ENCODE data around the gene TNNC2. TPM values are rescaled to one million over a fixed set of nuclear protein-coding genes. Genes with fewer than 3 reads are reported as not detected.

TNNC2 gene
- total RNA-seq, 2 donors from 2014 or later, result 0.51 TPM; not detected in 1

DNA sequence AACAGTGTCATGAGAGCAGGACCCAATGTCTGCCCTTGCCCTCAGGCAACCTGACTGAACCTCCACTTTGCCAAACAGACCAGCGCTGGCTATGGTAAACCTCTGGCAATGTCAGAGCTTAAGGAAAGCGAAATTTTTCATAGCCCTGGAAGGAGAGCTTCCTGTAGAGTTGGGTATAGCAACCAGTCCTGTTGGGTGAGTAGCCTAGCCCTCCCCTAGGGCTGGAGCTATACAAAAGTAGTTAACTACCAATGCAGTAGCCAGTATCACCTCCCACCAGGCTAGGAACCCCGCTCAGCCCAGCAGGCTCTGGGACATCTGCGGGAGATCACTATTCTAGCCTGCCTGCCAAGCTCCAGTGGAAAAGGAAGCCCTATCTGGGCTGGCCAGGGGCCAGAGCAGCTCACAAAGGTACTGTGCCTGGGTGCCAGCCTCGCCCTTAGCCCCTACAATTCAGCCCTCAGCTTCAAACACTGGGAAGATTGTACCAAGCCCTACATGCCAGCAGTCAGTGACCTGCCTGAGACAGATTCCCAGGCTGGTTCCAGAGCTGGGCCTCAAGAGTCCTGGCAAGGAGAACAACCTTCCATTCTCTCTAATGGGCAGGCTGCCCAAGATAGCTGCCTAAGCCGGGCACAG lies 43.3 kb downstream of the TNNC2 start:
- 74 to 93% methylated on average over 5 to 6 of the region's 6 CpGs for WGBS, 2 experiments (ENCODE audit: insufficient coverage in 1 of 2, insufficient read length in 1 of 2)
- no peak overlapping the region for H3K9ac ChIP-seq (ENCODE audit: extremely low read depth, low read length, poor library complexity, severe bottlenecking)

DNA sequence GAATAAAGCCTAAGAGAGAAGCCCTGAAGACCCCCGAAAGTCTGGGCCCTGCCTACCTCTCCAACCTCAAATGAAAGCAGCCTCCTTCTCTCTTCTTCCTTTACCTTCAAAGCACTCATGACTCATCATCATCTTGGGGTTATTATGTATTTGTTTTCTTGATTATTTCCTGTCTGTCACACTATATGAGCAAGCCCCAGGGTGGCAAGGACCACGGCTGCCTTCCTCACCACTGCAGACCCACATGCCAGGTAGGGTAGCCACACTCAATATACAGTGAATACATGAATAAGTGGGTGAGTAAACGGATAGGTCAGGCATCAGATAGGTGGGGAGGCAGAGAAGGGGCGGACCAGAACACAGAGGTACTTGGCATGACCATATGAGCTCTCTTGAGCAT lies 44.2 kb downstream of the TNNC2 start:
- Mint-ChIP-seq H3K9me3 (no peaks in the 10 kb centered on the region), H3K27me3 (ENCODE audit: insufficient read depth) (no peaks in the 10 kb centered on the region), H3K4me1 (peaks cover 16% of the 10 kb centered on the region), H3K27ac (no peak overlapping the region), H3K4me3 (no peak overlapping the region), H3K36me3 (ENCODE audit: low read depth) (no peaks in the 10 kb centered on the region)
- WGBS, 2 experiments (ENCODE audit: insufficient coverage in 1 of 2, insufficient read length in 1 of 2), result 85 to 92% methylated on average over 2 to 4 of the region's 4 CpGs
- Histone ChIP-seq H3K27me3 (ENCODE audit: control insufficient read depth, insufficient read depth, low read length, poor library complexity, severe bottlenecking) (no peaks in the 10 kb centered on the region), H3K9me3 (ENCODE audit: control insufficient read depth, low read length) (no peaks in the 10 kb centered on the region), H3K36me3 (ENCODE audit: control insufficient read depth, insufficient read depth, low read length) (no peaks in the 10 kb centered on the region), H3K9ac (ENCODE audit: extremely low read depth, low read length, poor library complexity, severe bottlenecking) (no peak overlapping the region), H3K27ac (ENCODE audit: low read depth, low read length) (no peak overlapping the region), H3K4me3 (ENCODE audit: low read length) (no peak overlapping the region), H3K4me1 (ENCODE audit: control insufficient read depth, insufficient read depth, low read length) (peaks cover 13% of the 10 kb centered on the region)
- TF ChIP-seq, protein P1, sequence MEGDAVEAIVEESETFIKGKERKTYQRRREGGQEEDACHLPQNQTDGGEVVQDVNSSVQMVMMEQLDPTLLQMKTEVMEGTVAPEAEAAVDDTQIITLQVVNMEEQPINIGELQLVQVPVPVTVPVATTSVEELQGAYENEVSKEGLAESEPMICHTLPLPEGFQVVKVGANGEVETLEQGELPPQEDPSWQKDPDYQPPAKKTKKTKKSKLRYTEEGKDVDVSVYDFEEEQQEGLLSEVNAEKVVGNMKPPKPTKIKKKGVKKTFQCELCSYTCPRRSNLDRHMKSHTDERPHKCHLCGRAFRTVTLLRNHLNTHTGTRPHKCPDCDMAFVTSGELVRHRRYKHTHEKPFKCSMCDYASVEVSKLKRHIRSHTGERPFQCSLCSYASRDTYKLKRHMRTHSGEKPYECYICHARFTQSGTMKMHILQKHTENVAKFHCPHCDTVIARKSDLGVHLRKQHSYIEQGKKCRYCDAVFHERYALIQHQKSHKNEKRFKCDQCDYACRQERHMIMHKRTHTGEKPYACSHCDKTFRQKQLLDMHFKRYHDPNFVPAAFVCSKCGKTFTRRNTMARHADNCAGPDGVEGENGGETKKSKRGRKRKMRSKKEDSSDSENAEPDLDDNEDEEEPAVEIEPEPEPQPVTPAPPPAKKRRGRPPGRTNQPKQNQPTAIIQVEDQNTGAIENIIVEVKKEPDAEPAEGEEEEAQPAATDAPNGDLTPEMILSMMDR (conservative IDR thresholded peaks at IDR 0.05), result no peak
- no peak for DNase-seq

More for the DNA sequence above, 43.3 kb downstream of the TNNC2 start:
- no peak overlapping the region for H3K4me3 ChIP-seq (ENCODE audit: low read length)
- peaks cover 13% of the 10 kb centered on the region for H3K4me1 ChIP-seq (ENCODE audit: control insufficient read depth, insufficient read depth, low read length)
- H3K36me3 Mint-ChIP-seq (ENCODE audit: low read depth), result no peaks in the 10 kb centered on the region
- no peaks in the 10 kb centered on the region for H3K9me3 Mint-ChIP-seq
- H3K27ac ChIP-seq (ENCODE audit: low read depth, low read length), result no peak overlapping the region
- H3K27me3 ChIP-seq (ENCODE audit: control insufficient read depth, insufficient read depth, low read length, poor library complexity, severe bottlenecking), result no peaks in the 10 kb centered on the region
- DNase-seq, result no peak
- H3K4me3 Mint-ChIP-seq, result no peak overlapping the region
- H3K27ac Mint-ChIP-seq, result no peak overlapping the region
- TF ChIP-seq, protein P1 (conservative IDR thresholded peaks at IDR 0.05), result no peak
- peaks cover 16% of the 10 kb centered on the region for H3K4me1 Mint-ChIP-seq
- no peaks in the 10 kb centered on the region for H3K27me3 Mint-ChIP-seq (ENCODE audit: insufficient read depth)
- H3K9me3 ChIP-seq (ENCODE audit: control insufficient read depth, low read length), result no peaks in the 10 kb centered on the region
- H3K36me3 ChIP-seq (ENCODE audit: control insufficient read depth, insufficient read depth, low read length), result no peaks in the 10 kb centered on the region

DNA sequence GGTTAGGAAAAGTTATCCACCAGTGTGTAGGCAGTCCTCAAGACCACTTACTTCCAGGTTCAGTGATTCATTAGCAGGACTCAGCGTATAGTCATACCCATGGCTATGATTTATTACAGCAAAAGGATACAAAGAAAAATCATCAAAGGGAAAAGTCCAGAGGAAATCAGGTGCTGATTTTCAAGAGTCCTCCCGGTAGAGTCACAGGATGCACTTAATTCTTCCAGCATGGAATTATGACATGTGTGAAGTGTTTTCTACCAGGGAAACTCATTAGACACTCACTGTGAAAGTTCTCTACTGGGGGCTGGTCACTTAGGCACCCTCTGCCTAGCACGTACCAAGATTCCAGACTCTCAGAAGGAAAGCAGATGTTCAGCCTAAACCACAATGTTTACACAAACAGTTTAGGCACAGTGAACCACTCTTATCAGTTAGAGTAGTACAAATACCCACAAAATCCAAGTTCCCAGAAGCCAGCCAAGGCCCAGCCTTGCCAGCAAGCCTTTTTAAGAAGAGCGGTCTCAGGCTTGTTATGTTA lies 45.7 kb downstream of the TNNC2 start:
- Mint-ChIP-seq H3K27ac (no peak overlapping the region), H3K4me1 (peaks cover 16% of the 10 kb centered on the region), H3K36me3 (ENCODE audit: low read depth) (no peaks in the 10 kb centered on the region), H3K27me3 (ENCODE audit: insufficient read depth) (no peaks in the 10 kb centered on the region), H3K9me3 (no peaks in the 10 kb centered on the region), H3K4me3 (no peak overlapping the region)
- peaks cover 13% of the 10 kb centered on the region for H3K4me1 ChIP-seq (ENCODE audit: control insufficient read depth, insufficient read depth, low read length)
- no peak overlapping the region for H3K9ac ChIP-seq (ENCODE audit: extremely low read depth, low read length, poor library complexity, severe bottlenecking)
- no peak overlapping the region for H3K27ac ChIP-seq (ENCODE audit: low read depth, low read length)
- H3K36me3 ChIP-seq (ENCODE audit: control insufficient read depth, insufficient read depth, low read length), result no peaks in the 10 kb centered on the region
- H3K27me3 ChIP-seq (ENCODE audit: control insufficient read depth, insufficient read depth, low read length, poor library complexity, severe bottlenecking), result no peaks in the 10 kb centered on the region
- TF ChIP-seq, protein P1 (conservative IDR thresholded peaks at IDR 0.05), result no peak
- no peak overlapping the region for H3K4me3 ChIP-seq (ENCODE audit: low read length)
- no peaks in the 10 kb centered on the region for H3K9me3 ChIP-seq (ENCODE audit: control insufficient read depth, low read length)
- no peak for DNase-seq
- WGBS, 2 experiments (ENCODE audit: insufficient coverage in 1 of 2, insufficient read length in 1 of 2), result 92 to 95% methylated on average over 3 to 4 of the region's 4 CpGs

Measured in endodermal cell (in vitro differentiated cells).